Activated naive CD4-positive, alpha-beta T cell treated with Interleukin-2 at 50 U/mL for 16 hours (primary cell): ENCODE data around the gene CALY.

Experiments used
- DNase-seq: peaks from one replicate; pipeline ENCODE4 v3.0.0-alpha.2; 2020

Gene CALY

DNA sequence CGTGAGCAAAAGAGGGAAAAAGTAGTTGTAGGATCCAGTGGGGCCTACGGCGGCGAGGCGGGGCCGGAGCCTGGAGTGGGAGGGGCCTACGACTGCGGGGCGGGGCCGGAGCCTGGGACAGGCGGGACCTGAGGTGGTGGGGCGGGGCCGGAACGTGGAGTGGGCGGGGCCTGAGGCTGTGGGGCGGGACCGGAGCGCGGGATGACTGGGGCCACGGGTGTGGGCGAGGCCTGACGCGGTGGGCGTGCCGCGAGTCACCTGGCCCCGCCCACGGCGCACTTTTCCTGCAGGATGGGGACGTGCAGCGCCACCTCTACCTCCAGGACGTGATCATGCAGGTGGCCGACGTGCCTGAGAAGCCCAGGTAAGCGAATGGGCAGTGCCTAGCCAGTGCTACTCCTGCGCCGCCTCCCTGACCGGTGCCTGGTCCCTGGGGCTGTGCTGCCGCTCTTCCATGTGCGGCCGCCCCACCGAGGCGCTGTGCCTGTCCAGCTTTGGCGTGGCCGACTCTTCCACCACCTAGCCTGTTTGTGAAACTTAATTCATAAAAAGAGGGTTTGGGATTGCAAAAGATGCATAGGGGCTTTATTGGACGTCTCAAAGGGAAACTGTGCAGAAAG is 27.5 kb downstream of the CALY start:
- DNase-seq: peak; percentile 89

DNA sequence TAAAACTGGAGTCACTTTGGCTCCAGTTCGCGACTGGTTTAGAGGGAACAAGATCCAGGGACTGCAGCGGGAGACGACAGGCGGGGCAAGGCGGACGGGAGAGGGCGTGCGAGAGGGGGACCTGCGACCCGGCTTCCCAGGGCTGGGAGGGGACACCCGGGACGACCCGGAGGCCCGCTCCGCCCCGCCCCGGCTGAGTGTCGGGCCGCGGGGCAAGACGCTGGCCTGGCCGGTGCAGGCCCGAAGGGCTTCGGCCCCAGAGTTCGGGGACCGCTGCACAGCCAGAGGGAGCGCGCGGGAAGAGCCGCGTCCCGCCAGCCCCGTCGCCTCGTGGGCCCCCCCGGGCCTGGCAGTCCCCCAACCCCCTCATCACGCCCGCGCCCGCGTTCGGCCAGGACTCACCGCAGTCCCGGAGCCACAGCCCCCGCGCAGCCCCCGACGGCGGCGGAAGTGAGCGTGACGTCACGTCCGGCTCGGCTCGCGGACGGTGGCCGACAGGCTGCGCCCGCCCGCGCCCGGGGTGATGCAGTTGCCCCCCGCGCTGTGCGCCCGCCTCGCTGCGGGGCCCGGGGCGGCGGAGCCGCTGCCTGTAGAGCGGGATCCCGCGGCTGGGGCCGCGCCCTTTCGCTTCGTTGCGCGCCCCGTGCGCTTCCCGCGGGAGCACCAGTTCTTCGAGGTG is 28.1 kb downstream of the CALY start, which contains the start of the genes TUBGCP2 and ZNF511:
TUBGCP2 (minus strand) TSS at position 452 of the 679 bp plus-strand sequence. CDS start 5,931 bp downstream, outside the sequence.
ZNF511 (plus strand) TSS at position 494 of the 679 bp plus-strand sequence; CDS start at position 524, 30 bp downstream.
- peak; percentile 92 for DNase-seq

DNA sequence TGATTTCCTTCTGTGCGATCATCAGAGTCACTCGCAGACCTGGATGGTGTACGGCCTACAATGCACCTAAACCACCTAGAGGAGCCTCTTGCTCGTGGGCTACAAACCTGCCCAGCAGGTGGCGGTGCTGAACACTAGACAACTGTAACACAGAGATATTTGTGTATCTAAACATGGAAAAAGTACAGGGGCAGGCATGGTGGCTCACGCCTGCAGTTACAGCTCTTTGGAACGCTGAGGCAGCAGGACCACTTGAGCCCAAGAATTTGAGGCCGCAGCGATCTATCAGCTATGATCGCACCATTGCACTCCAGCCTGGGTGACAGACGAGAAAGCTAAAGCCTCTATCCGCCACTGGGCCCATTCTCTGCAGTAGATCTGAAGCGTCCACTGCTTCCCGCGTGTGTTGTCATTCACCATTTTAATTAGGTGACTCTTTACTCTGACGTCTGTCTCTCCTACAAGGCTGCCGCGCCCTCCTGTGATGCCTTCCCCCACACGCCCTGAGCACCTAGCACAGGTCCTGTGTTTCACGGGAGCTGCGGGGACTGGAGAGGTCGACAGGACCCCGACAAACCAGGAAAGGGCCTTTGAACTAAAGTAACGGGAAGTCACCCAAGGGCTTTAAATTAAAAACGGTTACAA is 28.8 kb downstream of the CALY start:
- peak; percentile 89 for DNase-seq

DNA sequence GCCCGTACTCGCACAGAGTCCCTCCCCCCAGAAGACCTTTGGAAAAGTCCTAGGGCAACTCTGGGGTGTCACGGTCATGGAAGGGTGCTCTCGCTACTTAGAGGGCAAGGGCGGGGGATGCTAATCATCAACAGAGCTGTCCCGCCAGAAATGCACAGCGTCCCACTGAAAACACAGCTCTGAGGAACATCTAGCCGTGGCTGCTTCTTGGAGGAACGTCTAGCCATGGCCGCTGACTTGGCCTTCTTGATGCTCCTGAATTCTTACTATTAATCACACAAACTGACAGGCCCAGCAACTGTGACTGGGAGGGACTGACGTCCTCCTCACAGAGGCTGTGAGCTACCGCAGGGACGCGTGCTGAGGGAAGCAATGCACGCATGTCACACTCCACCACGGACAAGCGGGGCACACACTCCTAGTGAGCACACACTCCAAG is 29.7 kb downstream of the CALY start:
- DNase-seq: no peak

DNA sequence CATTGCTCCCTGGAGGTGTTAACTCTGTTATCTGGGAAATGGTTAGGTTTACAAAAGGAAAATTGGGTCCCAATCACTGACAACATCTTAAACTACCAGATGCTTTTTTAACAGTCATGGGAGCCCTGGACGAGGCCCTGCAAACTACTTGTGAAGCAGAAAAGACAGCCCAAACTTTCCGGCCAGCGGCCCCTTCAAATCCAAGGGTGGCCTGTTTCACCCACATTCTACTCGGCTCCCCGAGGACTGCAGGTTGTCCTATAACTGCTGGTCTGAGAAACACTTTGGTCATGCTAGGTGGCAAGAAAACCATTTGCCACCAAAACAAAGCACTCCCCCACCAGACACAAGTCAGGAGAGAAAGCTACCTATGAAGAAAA is 30.6 kb downstream of the CALY start:
- DNase-seq: no peak

DNA sequence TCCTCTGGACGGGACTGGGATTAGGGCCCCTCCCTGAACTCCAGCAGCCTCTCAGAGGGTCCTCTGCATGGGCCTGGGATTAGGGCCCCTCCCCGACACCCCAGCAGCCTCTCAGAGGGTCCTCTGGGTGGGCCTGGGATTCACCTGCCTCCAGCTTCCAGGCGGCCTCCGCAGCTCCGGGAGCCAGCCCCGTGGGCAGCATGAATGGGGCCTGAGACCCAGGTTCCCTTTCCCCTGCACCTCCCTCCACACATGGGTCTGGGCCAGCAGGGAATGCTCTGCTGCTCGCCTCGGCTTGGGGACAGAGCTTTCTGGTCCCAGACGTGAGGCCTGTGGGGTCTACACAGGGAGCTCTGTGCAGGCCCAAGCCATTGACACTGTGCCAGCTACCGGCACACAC is 33.5 kb downstream of the CALY start:
- no peak for DNase-seq

DNA sequence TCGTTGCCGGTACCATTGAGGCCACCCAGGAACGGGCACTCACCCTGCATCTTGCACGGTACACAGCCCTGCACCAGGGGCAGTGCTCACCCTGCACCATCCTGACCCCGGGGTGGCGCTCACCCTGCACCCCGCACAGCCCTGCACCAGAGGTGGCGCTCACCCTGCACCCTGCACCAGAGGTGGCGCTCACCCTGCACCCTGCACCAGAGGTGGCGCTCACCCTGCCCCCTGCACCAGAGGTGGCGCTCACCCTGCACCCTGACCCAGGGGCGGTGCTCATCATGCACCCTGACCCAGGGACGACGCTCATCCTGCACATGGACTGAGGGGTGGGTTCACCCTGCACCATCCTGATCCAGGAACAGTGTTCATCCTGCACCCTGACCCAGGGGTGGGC is 34.5 kb downstream of the CALY start:
- no peak for DNase-seq

DNA sequence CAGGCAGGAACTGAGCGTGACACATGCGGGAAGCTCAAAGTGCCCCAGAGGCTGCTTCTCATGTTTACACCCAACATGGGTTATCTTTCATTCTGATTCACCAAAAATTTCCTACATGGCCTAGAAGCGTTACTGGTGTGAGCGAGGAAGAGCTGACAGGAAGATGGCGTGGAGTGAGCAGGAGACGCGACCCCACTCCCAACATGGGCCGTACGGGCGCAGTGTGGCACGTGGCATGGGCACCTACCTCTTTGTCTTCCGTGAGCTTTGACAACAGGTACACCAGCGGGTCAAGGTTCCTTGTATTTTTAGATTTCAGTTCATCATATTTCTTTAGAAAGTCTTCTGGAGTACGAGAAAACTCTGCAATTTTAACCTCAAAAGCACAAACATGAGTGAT is 37.0 kb downstream of the CALY start:
- DNase-seq: no peak

DNA sequence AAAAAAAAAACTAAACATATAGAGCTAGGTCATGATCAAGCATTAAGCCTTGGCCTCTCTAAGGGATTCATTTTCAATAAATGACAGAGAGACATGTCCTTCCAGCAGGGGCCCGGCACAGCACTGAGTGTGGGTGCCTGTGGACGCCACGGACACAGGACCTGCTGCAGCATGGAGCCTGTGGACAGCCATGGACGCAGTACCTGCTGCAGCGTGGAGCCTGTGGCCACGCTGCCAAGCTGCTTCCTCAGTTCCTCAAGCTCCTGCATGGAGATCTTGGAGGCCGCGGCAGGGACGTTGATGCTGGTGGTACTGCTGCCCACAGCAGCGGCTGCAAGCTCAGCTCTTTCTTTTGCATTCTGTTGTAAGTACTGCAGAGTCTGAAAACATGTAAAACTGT is 37.5 kb downstream of the CALY start:
- no peak for DNase-seq

DNA sequence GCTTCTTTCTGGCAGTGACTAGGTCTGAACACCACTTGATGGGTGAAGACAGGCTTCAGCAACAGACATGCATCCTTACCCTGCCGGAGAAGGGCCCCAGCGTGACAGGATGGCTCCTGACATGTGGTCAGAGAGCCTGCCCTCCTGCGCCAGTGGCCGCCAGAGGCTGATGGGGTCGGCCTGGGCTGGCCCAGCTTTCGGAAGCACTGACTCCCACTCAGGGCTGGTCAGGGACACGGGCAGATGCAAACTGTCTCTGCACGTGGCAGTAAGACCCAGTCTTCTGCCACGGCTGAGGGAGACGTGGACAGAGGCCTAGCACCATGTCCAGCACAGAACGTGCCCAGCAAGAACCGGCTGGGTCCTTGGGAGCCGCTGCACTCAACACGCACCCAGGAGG is 38.2 kb downstream of the CALY start:
- DNase-seq: no peak

DNA sequence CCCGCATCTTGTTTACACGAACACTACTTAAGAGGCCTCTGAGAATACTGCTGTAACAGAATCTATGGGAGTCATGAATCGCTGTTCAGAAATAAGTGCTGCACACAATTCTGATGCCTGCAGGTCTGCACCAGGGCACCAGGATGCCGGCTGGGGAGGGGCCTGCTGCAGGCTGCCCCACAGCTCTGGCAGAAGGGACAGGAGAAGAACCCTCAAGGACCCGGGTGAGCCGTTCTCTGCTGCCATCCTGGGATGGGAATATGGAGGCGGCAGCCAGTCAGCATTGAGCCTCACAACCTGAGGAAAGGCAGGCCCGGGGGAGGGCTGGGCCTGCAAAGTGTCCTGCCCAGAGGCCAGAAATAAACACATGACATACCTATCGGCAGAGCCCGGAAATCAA is 39.2 kb downstream of the CALY start:
- no peak for DNase-seq

DNA sequence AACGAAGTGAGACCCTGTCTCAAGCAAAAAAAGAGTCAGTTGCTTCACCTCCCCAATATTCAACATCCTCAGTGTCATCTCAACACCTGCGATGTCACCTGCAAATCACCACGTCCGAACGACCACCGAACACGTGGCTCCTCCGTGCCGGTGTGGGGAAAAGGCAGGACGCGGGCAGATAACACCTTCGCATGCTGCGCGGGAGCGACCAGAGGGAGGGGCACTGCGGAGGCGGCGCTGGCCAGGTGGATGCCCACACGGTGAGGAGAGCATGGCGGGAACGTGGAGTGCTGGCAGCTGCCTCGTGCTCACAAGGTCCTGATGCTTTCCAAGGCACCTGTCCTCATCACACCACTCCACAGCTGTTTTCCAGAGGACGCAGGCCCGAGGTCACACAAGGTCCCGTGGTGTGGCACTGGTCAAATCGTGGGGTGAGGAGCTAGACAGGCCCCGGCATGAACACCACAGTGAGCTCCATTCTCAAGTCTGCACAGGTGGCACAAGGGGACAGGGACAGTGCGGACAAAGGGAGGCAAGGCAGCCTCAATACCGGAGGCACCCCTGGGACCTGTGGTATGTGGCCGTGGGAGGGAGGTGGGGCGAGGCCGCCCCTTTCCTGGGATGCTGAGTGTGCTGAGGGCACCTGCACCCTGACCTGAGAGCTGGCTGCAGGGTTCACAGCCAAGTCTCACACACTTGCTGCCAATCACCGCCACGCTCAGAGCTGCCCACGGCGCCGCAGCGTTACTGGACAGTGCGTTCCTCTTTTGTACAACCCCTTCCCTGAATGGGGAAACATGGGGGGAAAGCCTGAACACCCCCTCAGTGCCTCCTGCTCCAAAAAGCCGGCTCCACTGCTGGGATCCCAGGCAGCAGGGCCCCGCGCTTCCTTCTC is 41.0 kb downstream of the CALY start:
- DNase-seq: no peak

DNA sequence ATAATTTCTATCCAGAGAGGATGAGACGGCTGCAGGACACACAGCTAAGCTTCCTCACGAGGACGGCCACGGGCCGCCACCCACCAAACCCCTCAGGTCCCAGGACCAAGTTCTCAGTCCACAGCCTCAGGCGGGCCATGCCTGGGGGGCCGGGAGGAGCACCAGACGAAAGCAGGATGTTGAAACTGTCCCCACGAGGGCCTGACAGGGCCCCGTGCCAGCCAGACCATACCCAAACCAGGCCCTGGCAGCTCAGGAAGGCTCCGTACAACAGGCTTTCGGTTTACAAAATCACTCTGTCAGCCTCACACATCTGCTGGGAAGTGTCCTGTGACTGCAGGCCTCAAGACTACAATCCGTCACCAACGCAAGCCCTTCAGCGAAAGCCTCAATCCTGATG is 42.5 kb downstream of the CALY start:
- no peak for DNase-seq

DNA sequence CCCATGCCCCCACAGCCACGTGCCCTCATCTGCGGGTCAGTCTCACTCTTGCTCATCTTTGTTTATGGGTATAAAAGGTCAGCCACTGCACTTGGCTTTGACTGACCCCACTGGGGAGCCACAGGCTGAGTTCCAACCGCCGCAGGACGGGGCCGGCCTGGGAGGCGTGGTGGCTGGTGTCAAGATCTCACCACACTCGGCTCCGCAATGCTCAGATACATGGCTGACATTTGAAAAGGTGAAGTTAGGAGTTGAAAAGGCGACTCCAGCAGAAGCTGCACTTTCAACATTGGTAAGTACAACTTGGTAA is 42.9 kb downstream of the CALY start:
- DNase-seq: no peak

DNA sequence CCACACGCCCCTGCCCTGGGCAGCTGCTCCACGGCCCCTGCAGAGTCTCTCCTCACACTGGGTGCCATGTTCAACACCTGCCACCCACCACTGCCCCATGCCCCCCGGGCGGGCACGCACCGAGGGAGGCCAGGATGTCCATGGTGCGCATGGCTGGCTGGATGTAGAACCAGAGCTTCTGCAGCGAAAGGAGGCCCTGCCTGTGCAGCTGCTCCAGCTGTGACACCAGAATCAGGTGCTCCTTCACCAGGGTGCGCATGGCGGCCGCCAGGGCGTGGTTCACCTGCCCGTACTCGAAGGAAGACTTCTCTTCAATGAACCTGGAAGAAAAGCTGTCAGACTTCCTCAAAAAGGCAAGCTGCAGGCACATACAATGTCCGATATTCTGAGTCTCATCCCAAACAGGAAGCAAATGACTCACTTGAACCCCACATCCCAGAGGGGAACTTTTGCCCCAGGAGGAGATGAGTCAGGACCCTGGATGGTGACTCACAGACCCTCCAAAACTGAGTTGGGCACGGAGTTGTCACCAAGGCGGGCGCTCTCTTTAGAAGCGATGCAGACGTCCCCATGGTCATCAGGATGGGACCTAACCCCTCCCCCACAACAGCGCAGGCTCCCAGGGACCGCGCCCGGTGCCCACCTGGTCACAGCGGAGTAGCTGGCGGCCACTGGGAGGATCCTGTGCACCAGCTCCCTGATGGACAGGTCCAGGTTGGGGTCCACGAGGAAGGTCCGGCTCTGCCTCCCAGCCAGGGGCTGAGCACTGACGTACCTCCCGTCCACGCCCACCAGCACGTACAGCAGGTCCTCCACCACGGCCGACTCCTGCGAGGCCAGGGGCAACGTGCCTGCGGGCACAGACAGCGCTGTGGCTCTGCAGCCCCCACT is 43.5 kb downstream of the CALY start:
- no peak for DNase-seq

DNA sequence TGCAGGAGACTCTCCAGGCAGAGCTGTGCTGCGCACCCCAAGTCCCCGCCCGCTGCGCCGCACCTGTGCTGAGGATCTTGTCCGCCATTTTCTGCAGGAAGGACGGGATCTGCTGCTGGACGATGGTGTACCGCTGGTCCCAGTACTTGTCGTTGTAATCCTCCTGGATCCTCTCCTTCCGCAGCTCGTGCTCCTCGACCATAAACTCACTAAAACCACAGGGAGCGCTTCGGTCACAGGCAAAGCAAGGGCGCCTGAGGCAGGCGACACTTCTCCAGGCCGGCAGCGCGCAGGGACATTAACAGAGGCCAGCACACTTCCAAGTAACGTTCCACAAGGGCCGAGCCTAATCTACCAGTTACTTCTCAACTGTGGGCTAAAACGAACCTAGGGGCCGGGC is 46.9 kb downstream of the CALY start:
- no peak for DNase-seq

DNA sequence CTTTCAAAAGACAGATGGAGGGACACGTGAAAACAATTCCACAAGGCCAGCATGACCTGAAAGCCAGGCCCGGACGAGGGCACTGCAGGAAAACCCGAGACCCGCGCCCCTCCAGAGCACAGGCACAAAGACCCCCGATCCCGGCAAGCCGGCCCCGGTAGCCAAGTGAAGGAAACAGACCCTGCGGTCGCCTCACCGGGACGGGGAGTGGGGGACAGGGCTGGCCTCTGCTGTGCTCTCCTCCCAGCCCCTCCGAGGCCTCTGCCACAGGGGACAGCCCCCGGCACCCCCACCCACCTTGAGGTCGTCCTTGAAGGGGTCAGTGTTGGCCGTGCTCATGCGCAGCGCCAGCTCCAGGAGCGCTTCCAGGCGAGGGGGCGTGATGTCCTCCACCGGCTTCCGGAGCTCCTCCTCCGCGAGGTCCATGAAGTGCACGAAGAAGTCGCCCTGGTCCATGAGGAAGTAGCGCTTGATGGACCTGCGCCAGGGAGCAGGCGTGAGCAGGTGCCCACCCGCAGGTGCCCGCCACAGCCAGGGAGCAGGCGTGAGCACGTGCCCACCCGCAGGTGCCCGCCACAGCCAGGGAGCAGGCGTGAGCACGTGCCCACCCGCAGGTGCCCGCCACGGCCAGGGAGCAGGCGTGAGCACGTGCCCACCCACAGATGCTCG is 48.7 kb downstream of the CALY start:
- no peak for DNase-seq

DNA sequence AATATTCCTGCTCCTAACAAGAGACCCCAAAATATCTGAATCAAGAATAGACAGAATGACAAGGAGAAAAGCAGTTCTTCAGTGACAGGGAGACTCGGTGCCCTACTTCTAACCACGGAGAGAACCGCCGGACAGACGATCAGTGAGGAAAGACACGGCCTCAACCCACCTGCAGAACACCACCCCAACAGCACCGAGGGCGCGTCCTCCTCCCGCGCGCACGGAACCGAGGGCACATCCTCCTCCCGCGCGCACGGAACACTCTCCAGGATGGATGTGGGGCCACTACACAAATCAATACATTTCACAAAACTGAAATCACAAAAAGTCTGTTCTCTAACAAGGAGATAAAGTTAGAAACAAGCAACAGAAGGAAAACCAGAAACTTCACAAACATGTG is 50.3 kb downstream of the CALY start:
- DNase-seq: no peak

DNA sequence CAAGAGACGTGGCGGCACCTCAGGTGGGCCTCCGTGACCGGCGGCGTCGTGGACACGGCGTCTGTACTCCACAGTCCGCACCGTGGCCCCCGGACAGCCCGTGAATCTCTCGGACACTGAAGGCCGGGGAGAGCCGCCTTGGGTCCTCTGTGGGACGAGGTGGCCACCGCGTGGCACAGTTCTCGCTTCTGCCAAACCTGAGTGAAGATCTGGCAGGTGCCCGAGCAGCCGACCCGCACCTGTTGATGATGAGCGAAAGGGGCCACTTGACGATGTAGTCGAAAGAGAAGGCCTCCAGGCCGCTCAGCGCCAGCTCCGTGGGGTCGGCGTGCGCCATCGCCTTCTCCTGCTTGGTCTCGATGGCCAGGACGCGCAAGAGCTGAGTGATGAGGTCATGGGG is 51.5 kb downstream of the CALY start:
- DNase-seq: no peak

DNA sequence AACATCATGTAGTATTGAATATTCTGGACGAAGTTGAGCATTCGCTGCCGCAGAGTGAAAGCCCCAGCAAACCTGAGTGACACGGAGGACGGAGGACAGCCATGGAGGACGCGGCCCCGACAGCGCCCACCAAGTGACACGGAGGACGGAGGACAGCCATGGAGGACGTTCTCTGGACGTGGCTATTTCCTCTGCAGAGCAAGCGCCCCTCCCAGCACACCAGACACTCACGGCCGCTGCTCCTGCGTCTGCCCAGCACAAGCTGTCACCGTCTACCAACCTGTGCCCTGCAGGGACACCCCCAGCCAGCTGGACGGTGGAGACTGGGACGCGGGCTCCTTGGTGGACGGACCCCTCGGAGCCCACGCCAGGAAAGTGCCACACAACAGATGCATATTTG is 52.8 kb downstream of the CALY start:
- no peak for DNase-seq

DNA sequence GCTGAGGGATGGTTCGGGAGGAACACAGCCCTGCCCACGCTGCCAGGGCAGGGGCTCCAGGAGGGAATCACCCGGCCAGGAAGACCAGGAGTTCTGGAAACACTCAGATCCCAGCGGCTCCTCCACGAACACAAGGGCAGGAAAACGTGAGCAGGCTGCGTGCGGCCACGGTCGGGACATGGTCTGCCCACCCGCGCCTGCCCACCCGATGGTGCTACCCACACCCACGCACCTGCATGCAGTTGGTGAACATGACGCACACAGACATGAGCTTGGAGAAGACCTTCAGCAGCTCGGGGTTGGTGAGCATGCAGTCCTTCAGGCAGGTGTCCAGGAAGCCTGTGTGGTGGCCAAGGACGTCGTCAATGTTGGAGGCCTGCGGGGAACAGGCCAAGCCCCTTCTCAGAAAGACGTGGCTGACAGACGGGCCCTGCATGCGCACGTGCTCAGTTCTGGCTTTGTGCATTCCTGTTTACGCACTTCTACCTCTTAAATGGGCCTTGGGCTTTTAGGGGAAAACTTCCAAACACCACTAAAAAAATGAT is 53.8 kb downstream of the CALY start:
- no peak for DNase-seq
